Esophagus squamous epithelium (tissue), 5 donors: Measurements from ENCODE around the gene CCT8. TPM values are rescaled to one million over a fixed set of nuclear protein-coding genes. Genes with fewer than 3 reads are reported as not detected.
A peak's percentile ranks its signal among the peaks of the same experiment; 100 is the strongest.
"Not testable (repeated sequence)": the region's sequence is repeated elsewhere in the genome, so short reads cannot be mapped to it uniquely, and the experiment has no call there.

Experiments
- DNase-seq: peaks from one replicate; lab custom pipeline; 2025; lab: John Stamatoyannopoulos, UW
- H3K27ac ChIP-seq, 4 donors: fragments of 200-600 bp; sonication (generic); one replicate each; pipeline ENCODE4 v1.5.1; 2016 to 2019; ENCODE audit warnings: mild to moderate bottlenecking in 1 of 4
- H3K27me3 ChIP-seq, 4 donors: fragments of 200-600 bp; sonication (generic); 1 replicate in 3 of 4; 2 replicates in 1 of 4; pipeline versions ENCODE4 v1.5.1 to v1.6.0; 2017 to 2021; ENCODE audit warnings: antibody characterized with exemption in 1 of 4
- H3K36me3 ChIP-seq, 3 donors: fragments of 200-600 bp; sonication (generic); one replicate each; pipeline ENCODE4 v1.5.1; 2016 to 2019
- H3K4me1 ChIP-seq, 3 donors: fragments of 200-600 bp; sonication (generic); one replicate each; pipeline ENCODE4 v1.5.1; 2017 to 2019
- H3K4me3 ChIP-seq, 4 donors: fragments of 200-600 bp; sonication (generic); 1 replicate in 3 of 4; 2 replicates in 1 of 4; pipeline ENCODE4 v1.5.1; 2016 to 2019; ENCODE audit warnings: mild to moderate bottlenecking in 2 of 4, moderate library complexity in 1 of 4
- H3K9me3 ChIP-seq, 3 donors: fragments of 200-600 bp; sonication (generic); one replicate each; pipeline ENCODE4 v1.5.1; 2016 to 2019
- CTCF ChIP-seq, 6 experiments: fragments of 450-650 bp in 4 of 6; fragments of 200-600 bp in 2 of 6; sonication (generic) in 2 of 6; IDR thresholded peaks; one replicate each; pipeline ENCODE4 v1.5.1; 2016 to 2019; ENCODE audit warnings: antibody characterized with exemption in 6 of 6, mild to moderate bottlenecking in 4 of 6, moderate library complexity in 4 of 6
- POLR2A ChIP-seq, 4 donors: fragments of 450-650 bp; IDR thresholded peaks; one replicate each; pipeline ENCODE4 v1.6.1; 2017; ENCODE audit warnings: antibody characterized with exemption in 4 of 4, mild to moderate bottlenecking in 4 of 4, moderate library complexity in 3 of 4
- WGBS, 2 donors: methylation state at CpG; one replicate each; pipeline ENCODE4 v1.1.5; 2018; 5-methylcytosine and 5-hydroxymethylcytosine counted together
- intact Hi-C: fragments of 100-400 bp; cut with DNase I; formaldehyde crosslinking; loops from one replicate; pipeline ENCODE4 v1.15.0; 2022
- total RNA-seq, 4 donors: library from RNA; depleted of rRNA; stranded (reverse); fragments of >200 nt; gene quantifications; one replicate each; pipeline ENCODE4 v1.1.0, GENCODE V29; 2016
- donor health status: DM: yes; HTN: yes; CAD: no.

Gene CCT8
- total RNA-seq, 4 donors from 2014 or later, result 69.5 to 170 (median 133) TPM

GRCh38 chr21:29017639-29018237 is 55.7 kb downstream of the CCT8 start:
- no peaks in the 10 kb centered on the region for H3K27me3 ChIP-seq
- WGBS, 2 donors, result 64 to 80% methylated on average over 6 of the region's 6 CpGs

GRCh38 chr21:29011236-29011635 is 62.2 kb downstream of the CCT8 start:
- H3K36me3 ChIP-seq, result peaks cover 0 to 31% (median 0%) of the 10 kb centered on the region in 3 donors
- H3K27me3 ChIP-seq, DNase-seq, intact Hi-C loops, H3K4me3 ChIP-seq, H3K27ac ChIP-seq, H3K9me3 ChIP-seq, H3K4me1 ChIP-seq: not testable (repeated sequence)
- no CpG with 5 or more reads among the region's 30 CpGs for WGBS, 2 donors

More at GRCh38 chr21:29017639-29018237, 55.7 kb downstream of the CCT8 start:
- DNase-seq, result no peak
- Histone ChIP-seq H3K27ac (peak overlapping the region in 2 of 4 donors; percentile 87 to 90), H3K4me3 (peak overlapping the region in 2 of 4 donors; percentile 88 to 92), H3K36me3 (no peaks in the 10 kb centered on the region), H3K4me1 (peaks cover 4 to 25% (median 14%) of the 10 kb centered on the region in 3 donors), H3K9me3 (no peaks in the 10 kb centered on the region)
- TF ChIP-seq CTCF (IDR thresholded peaks at IDR 0.05), result no peak
- no peak for TF ChIP-seq POLR2A (IDR thresholded peaks at IDR 0.05)
- intact Hi-C loops, result no loop called here

- 88% methylated on average over 3 of the region's 3 CpGs for WGBS, 2 donors
- no peaks in the 10 kb centered on the region for H3K27me3 ChIP-seq
- no peak overlapping the region for H3K27ac ChIP-seq
- intact Hi-C loops, result no loop called here
- H3K4me1 ChIP-seq, result peaks cover 0 to 8% (median 4%) of the 10 kb centered on the region in 3 donors
- no peak for TF ChIP-seq POLR2A (IDR thresholded peaks at IDR 0.05)
- no peak for TF ChIP-seq CTCF (IDR thresholded peaks at IDR 0.05)
- H3K4me3 ChIP-seq, result no peak overlapping the region
- DNase-seq, result no peak
- no peaks in the 10 kb centered on the region for H3K9me3 ChIP-seq
- peaks cover 0 to 41% (median 0%) of the 10 kb centered on the region in 3 donors for H3K36me3 ChIP-seq
These were observed 65.1 kb downstream of the CCT8 start for GRCh38 chr21:29008367-29008766.

- peaks cover 0 to 41% (median 0%) of the 10 kb centered on the region in 3 donors for H3K36me3 ChIP-seq
- intact Hi-C loops, result no loop called here
- TF ChIP-seq CTCF (IDR thresholded peaks at IDR 0.05) (no peak), POLR2A (IDR thresholded peaks at IDR 0.05) (no peak)
- H3K27ac ChIP-seq, result no peak overlapping the region
- no peaks in the 10 kb centered on the region for H3K9me3 ChIP-seq
- peaks cover 0 to 13% (median 4%) of the 10 kb centered on the region in 3 donors for H3K4me1 ChIP-seq
- WGBS, 2 donors, result 66 to 79% methylated on average over 3 of the region's 3 CpGs
- H3K4me3 ChIP-seq, result no peak overlapping the region
- no peaks in the 10 kb centered on the region for H3K27me3 ChIP-seq
- no peak for DNase-seq
These were observed 65.6 kb downstream of the CCT8 start for GRCh38 chr21:29007810-29008209.

- 86 to 88% methylated on average over 3 of the region's 3 CpGs for WGBS, 2 donors
- DNase-seq, result no peak
These were observed 66.3 kb downstream of the CCT8 start for GRCh38 chr21:29007135-29007534.

More at GRCh38 chr21:29007135-29007534, 66.3 kb downstream of the CCT8 start:
- Histone ChIP-seq H3K4me3 (no peak overlapping the region), H3K9me3 (no peaks in the 10 kb centered on the region), H3K4me1 (peaks cover 2 to 17% (median 4%) of the 10 kb centered on the region in 3 donors), H3K27ac (no peak overlapping the region), H3K36me3 (peaks cover 0 to 41% (median 0%) of the 10 kb centered on the region in 3 donors), H3K27me3 (no peaks in the 10 kb centered on the region)
- intact Hi-C loops, result no loop called here
- TF ChIP-seq POLR2A (IDR thresholded peaks at IDR 0.05) (no peak), CTCF (IDR thresholded peaks at IDR 0.05) (no peak)

Other genes starting within 250 kb of the CCT8 start
- 10 to 100 TPM; 10.3 to 24.9 (median 22.2) TPM for gene LTN1, start 80.8 kb downstream of the CCT8 start, total RNA-seq
- 10 to 100 TPM in 2 of 4 donors, 1 to 10 TPM in 2; 5.8 to 12.6 (median 9.0) TPM for gene RWDD2B, start 54.3 kb downstream of the CCT8 start, total RNA-seq
- 10 to 100 TPM; 14.9 to 44.3 (median 27.9) TPM for gene USP16, start 49.0 kb downstream of the CCT8 start, total RNA-seq
- 1 to 10 TPM; 1.7 to 7.8 (median 6.9) TPM for gene MAP3K7CL, start 57.0 kb upstream of the CCT8 start, total RNA-seq
- gene BACH1, start 225.3 kb upstream of the CCT8 start, total RNA-seq, result 10 to 100 TPM; 39.6 to 54.6 (median 44.8) TPM